Limb (tissue), 2 donors: ENCODE data around the gene CCR7.
"Not testable (repeated sequence)": the region's sequence is repeated elsewhere in the genome, so short reads cannot be mapped to it uniquely, and the experiment has no call there.

ENCODE experiments used
- DNase-seq, 2 donors: peaks; one replicate each; pipeline ENCODE4 v3.0.0-alpha.2; 2016; ENCODE audit errors: extremely low spot score in 2 of 2

CCR7 gene

DNA sequence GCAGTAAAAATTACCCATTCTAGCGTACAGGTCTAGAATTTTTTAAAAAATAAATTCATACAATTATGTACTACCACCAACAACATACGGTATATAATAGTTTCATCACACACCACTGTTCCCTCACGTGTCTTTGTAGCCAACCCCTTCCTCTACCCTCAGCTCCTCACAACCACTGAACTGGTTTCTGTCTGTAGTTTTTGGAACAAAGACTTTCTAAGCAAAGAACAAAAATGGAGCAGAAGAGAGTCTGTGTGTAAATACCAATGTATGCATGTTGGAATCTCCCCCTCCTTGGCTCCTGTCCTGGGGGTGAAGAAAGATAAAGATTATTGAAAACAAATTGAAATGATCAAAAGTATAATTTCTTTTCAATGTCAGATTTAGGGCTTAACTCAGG, 31.9 kb upstream of the CCR7 start:
- no peak for DNase-seq

DNA sequence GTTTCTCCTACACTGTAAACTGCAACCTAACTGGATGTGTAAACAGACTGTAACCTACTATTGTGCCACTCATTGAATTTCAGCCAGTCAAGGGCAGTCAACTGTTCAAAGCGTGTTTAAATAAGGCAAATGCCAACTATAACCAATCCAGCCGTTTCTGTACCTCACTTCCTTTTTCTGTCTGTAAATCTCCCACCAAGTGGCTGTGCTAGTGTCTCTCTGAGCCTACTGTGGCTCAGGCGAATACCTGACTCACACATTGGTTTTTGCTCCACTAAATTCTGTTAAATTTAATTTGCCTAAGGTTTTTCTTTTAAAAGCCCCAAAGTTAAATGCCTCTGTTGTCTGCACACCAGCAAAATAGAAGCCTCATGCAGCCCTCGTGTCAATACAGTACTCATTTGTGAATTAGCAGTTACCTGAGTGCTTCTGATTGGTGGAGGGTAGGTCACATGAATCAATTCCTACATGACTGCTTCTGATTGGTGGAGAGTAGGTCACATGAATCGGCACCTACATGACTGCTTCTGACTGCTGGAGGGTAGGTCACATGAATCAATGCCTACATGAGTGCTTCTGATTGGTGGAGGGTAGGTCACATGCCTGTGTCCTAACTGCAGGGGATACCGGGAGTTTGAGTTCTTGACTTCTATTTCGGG, 31.1 kb upstream of the CCR7 start:
- DNase-seq = no peak

DNA sequence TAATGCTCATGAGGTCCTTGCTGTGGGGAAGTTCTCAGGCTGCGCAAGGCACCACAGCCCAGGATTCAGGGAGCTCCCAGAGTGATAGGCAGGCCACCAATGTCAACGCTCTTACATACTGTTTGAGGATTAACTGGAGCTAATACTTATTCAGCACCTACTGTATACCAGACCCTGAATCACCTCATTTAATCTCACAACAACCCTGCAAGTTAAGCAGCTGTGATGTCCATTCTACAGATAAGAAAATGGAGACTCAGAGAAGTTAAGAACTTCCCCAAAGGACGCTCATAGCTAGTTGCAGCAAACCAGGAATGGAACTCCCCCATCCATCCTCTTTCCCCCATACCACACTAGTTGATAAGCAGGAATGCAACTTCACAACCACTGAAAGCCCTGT, 25.5 kb upstream of the CCR7 start:
- no peak for DNase-seq

- no peak for DNase-seq
These were observed 23.3 kb upstream of the CCR7 start for GRCh38 chr17:40588552-40588951.

DNA sequence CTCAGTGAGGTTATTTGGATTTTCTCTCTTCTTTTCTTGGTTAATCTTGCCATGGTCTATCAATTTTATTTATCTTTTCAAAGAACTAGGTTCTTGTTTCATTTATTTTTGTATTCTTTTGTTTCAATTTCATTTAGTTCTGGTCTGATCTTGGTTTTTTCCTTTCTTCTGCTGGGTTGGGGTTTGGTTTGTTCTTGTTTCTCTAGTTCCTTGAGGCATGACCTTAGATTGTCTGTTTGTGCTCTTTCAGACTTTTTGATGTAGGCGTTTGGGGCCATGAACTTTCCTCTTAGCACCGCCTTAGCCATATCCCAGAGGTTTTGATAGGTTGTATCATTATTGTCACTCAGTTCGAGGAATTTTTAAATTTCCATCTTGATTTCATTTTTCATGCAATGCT, 21.0 kb upstream of the CCR7 start:
- DNase-seq = not testable (repeated sequence)

- DNase-seq = not testable (repeated sequence)
These were observed 19.7 kb upstream of the CCR7 start for GRCh38 chr17:40584950-40585349.

DNA sequence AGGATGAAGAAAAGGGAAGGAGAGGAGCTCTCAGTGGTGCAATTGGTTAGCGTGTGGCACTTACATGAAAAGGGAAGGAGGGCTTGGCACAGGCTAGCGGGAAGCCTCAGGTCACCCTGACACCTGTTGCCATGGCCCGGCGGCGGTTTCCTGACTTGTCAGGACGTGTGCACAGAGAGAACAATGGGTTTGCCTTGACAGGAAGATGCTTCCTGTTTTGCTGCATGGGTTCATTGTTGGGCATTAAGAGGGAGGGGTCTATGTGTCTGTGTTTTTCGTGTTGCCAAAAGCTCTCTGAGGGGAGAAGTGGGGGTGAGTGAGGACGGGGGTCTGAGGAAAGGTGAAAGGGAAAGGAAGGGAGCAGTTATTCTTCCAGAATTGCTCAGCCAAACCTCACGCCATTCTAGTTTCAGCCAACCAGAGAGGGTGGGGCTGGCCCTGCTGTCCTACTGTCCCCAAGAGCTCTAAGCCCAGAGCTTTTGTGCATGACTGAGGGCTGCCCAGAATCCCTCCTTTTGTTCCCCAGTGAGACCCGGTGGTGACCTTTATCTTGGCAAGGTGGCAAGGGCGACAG, 17.1 kb upstream of the CCR7 start:
- no peak for DNase-seq

- DNase-seq = no peak
These were observed 14.9 kb upstream of the CCR7 start for GRCh38 chr17:40580140-40580539.

DNA sequence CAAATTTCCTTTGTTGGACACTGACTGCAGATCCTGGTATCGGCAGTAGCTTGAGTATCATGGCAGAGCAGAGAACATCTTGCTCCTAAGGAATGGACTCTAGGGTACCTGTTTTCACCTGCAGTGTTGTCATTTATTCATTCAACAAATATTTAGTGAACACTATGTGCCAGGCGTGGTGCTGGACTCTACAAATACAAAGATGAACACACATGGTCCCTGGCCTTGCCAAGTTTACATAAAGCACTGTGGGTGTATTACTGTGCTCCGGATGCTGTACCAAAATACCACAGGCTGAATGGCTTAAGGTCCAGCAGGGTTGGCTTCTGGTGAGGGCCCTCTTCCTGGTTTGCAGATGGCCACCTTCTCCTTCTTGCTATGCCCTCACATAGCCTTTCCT, 14.2 kb upstream of the CCR7 start:
- DNase-seq = no peak

DNA sequence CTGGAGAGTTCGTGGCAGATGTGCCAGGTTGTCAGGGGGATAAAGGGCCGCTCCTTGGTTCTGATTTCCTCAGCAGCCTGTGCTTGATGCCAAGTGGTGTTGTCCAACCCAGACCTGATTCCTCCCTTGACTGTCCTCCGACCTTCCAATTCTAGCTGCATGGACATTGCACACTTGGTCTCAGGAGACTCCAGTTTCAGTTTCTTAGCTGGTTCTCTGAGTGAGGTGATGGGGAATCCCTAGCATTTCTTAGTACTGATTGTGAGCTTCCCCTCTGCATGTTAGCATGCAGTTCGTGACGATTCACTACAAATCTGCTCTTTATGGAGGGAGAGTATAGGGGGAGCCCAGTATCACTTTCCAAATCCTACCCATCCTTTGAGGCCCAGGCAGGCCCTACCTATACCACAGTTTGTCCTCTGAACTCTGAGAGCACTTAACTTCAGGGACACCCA, 12.4 kb upstream of the CCR7 start:
- no peak for DNase-seq

DNA sequence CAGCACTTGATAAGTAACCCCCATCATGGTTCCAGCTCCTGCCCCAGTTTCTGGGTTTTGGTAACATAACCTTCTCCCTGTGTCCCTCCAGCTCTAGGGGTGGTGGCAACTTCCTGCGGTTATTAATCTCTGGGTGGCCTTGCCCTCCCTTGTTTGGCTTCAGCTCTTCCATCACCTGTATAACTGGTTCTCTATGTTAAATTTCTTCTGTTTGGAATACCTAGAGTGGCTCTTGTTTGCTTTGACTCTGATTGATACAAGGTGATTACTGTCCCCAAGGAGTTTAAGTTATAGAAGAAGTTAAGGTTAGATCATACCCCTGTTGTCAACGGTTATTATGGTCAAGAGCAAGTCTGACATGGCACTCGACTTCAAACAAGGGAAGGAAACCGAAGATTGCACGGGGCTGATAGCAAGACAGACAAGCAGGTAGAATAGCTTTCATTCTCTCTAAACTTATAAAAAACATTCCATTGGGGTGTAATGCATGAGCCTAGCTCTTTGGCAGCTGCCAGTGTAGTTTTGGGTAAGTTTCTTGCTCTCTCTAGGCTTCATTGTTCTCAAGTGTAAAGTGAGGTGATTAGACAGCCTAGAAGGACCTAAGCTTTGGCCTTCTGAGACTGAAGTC, 11.0 kb upstream of the CCR7 start:
- DNase-seq = no peak

GRCh38 chr17:40574292-40574691, 9.0 kb upstream of the CCR7 start:
- DNase-seq = no peak

GRCh38 chr17:40572245-40572993, 7.1 kb upstream of the CCR7 start:
- DNase-seq = not testable (repeated sequence)

DNA sequence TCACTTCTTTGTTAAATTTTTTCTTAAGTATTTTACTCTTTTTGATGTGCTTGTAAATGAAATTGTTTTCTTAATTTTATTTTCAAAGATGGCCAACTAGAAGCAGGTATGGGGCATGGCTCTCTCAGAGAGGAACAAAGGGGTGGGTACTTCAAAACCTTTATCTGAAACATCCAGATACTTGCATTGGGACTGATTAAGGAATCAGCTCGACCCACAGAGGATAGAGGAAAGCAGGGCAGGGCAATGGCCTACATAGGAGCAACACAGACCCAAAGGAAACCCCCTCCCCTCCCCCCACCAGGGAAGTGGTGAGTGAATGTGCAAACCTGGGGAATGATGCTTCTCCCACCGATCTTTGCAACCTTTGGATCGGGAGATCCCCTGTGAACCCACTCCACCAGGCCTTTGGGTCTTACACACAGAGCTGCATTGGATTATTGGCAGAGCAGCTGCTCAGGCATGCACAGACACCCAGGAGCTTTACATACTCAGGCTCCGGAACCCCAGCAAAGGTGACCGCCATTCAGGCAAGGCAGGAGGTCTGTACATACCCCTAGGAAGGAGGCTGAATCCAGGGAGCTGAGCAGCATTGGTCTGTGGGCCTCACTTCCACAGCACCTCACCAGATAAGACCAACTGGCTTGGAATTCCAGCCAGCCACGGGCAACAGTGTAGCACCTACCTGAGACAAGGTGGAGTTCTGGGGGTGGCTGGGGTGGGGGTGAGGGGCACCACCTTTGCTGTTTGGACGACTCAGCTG, 3.0 kb upstream of the CCR7 start:
- no peak for DNase-seq

DNA sequence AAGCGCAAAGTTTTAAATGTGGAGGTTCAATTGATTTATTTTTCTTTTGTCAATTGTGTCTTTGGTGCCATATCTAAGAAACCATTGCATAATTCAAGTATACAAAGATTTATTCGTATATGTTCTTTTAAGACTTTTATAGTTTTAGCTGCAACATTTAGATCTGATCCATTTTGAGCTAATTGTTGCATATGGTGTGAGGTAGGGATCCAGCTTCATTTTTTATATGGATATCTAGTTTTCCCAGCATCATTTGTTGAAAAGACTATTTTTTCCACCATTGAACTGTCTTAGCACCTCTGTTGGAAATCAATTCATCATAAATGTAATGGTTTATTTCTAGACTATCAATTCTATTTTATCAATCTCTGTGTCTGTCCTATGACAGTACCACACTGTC, 2.1 kb upstream of the CCR7 start:
- DNase-seq = no peak

DNA sequence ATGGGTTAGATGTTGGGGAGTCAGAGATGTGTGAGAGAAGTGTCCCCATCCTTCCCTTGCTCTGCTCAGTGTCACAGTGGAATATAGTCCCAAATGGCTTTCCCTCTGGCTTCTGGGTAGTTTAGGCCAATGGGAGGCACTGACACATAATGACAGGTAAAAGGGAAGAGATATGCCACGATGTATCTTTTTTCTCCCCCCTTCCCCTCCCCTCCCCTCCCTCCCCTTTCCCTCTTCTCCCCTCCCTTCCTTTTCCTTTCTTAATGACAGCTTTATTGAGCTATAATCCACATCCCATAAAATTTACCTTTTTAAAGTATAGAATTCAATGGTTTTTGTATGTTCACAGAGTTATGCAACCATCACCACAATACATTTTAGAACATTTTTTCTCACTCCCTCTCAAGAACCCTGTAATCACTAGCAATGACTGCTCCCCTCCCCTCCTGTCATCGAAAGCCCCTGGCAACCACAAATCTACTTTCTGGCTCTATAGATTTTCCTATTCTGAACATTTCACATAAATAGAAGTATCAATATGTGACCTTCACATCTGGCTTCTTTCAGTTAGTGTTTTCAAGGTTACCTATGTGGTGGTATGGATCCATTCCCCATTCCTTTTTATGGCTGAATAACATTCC, 617 bp upstream of the CCR7 start:
- no peak for DNase-seq

- DNase-seq = no peak
These were observed 933 bp downstream of the CCR7 start for GRCh38 chr17:40564195-40564882.

GRCh38 chr17:40563220-40564052, 1.8 kb downstream of the CCR7 start:
- no peak for DNase-seq

- no peak for DNase-seq
These were observed 2.4 kb downstream of the CCR7 start for GRCh38 chr17:40562838-40563219.
